Suppressor macrophage treated with lipopolysaccharide for 1 hour (primary cell): ENCODE results near the gene ALG14.
A peak's percentile ranks its signal among the peaks of the same experiment; 100 is the strongest.
"Not testable (repeated sequence)": the region's sequence is repeated elsewhere in the genome, so short reads cannot be mapped to it uniquely, and the experiment has no call there.

Experiments
- DNase-seq, 3 donors: peaks; one replicate each; pipeline ENCODE4 v3.0.0-alpha.2; 2020 to 2022

The ALG14 gene

DNA sequence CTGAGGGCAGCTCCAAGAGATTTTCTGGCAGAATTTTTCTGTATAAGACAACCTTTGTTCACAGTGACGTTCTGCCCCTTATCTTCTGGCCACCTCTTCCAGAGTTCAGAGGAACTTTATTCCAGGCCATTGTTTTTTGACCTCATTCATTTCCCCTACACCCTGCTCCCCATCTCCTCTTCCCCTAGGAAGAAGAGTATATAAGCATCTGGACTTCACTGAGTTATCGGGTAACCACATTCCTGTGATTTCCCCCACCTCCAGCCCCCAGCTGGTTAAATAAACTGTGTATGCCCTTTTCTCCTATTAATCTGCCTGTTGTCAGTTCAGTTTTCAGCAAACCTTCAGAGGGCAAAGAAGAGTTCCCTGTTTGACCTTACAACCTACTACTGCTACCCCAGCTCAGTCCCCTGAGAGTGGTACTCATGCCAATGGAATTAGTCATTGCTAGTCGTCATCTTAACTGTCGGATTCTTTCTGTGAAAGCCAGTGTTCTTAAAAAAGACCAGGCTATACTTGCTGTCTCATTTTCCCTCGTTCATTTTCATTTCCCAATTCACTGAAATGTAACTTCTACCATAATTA lies 14.3 kb upstream of the ALG14 start:
- no peak for DNase-seq

DNA sequence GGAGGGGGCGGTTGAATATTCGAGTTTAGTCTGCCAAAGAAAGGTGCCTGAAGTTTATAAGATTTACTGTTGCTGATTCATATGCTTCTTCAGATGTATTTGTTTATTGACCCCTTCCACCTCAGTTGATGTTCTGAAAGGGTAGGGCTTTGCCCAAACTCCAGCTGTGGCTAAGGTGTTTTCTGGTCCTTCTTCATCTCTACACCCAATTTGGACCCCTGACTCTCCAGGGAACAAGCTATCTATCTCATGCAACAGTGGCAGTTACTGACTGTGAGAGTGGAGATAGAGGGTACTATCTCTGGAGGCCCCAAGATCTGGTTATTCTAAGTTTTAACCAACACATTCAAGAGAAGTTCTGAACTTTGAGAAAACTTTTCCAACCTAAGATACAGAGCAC lies 12.6 kb upstream of the ALG14 start:
- no peak for DNase-seq

DNA sequence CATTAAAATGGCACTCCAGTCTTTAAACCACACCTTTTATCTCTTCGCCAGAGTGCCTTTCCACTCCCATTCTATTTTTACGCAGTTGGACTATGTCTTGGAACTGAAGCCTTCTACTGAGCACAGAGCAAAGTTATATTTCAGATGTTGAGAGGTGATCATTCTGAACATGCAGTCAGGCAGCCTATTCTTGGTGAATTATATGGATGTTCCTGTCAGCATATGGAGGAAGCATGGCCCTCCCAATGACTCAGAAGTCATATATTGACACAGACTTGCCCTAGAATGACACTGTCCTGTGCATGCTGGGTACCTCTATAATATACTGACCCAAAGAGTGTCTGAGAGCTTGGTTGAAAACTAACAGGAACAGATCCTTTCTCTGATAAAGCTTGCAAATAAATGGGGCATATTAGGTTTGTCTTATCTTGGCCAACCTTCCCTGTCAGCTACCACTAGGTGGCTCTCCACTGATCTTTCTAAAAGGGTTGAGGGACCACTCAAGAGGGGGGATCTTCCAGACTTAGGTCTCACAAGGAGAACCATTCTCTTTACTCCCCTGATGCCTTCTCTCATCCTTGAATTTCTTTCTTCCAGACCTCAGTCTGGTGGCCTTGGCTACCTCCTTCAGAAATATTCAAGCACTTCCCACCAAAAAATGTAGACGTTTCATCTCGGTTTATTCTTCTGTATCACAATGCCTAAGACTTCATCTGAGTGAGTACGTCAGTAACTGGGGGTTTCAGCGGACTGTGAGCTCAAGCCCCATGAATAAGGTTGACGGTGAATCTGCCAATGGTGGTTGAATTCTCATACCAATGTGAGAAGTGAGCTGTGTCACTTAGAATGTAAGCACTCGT lies 11.8 kb upstream of the ALG14 start:
- DNase-seq: peak; percentile 43 to 47 (median 43)

DNA sequence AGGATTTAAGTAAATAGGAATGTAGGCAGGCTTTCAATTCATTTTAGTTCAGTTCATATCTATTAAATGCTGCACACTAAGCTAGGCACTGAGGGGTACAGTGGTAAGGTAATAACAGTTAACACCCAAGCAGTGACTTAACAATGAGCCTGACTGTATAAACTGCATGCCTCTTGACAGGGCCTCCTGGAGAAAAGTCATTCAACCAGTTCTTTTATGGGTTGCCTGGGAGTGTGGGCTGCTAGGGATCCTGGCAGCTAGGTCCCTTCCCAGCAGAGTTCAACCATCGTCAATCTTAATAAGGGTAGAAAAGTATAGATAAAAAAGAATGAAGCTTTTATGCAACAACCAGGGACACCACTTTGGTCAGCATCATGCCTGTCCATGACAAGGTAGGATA lies 8.1 kb upstream of the ALG14 start:
- no peak for DNase-seq

DNA sequence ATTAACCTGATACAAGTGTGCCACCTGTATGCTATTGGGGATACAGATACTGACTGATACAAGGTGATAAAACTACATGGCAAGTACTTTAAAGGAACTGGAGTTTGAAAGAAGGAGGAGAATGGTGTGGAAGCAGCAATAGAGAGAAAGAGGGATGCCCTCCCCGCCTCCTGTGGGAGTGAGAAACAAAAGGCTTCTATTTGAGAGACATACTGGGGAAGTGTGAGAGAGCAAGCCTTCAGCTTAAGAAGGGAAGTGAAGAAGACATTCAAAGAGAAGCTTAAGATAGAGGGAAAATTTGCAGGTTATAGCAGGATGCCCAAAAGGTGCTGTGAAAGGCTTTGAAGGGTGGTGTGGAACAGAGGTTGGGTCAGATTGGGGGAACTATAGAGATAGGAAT lies 7.7 kb upstream of the ALG14 start:
- DNase-seq: no peak

DNA sequence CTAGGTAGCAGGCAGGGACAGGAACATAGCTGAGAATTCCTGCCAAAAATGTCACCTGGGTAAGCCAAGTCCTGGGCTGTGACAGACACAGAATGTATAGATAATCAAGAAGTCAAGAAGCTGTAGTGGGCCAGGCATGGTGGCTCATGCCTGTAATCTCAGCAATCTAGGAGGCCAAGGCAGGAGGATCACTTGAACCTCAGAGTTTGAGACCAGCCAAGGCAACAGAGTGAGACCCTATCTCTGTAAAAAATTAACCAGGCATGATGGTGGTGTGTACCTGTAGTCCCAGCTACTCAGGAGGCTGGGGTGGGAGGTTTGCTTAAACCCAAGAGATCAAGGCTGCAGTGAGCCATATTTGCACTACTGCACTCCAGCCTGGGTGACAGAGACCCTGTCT lies 3.3 kb upstream of the ALG14 start:
- DNase-seq: no peak

DNA sequence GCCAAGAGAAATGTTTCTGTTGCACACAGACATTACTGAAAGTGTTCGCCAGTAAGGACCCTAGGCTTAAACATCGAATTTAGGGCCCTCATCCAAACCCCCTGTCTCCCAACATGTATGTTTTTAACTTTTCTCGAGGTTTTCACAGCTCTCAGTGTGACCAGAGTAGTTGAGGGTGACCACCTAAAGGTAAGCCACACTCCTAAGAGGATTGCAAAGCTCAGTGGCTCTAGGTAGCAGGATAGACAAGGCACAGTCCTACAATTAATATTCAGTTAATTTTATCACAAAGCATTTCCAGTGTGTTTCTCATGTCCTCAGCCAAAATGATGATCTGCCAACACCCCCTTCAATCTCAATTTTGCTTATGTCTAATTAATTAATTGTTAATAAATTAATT lies 695 bp upstream of the ALG14 start:
- no peak for DNase-seq

DNA sequence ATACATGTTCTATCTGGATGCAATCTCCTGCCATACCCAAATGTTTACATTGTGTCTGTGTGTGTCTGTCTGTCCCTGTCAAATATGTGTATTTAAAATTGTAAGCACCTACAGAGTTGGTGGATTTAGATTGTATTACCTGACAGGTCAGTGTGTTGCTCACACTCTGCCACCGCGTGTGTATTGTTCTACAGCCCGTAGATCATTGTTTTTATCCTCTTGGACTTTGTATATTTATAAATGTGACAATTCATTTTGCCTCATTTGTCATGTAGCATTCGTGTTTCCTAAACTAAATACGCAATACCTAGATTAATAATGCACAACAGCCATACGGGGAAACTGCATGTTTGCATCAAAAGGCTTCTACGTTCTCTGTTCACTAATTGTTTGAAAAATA lies 634 bp downstream of the ALG14 start:
- no peak for DNase-seq

DNA sequence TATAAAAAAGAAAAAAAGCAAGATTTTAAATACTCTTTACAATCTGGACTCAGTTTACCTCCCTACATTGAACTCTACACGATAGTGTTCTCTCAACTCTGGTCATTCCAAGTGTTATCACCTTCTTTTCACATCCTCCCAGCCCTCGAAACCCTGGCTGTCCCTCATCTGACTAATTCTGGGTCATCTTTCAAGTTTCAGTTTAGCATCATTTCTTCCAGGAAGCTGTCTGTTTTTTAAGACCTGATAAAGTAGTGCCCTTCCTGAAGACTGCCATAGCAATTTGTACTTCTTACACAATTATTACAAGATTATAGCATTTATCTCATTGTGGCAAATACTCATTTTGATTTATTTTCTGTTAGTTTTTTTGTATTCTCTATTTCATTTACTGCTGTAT lies 1.2 kb downstream of the ALG14 start:
- no peak for DNase-seq

DNA sequence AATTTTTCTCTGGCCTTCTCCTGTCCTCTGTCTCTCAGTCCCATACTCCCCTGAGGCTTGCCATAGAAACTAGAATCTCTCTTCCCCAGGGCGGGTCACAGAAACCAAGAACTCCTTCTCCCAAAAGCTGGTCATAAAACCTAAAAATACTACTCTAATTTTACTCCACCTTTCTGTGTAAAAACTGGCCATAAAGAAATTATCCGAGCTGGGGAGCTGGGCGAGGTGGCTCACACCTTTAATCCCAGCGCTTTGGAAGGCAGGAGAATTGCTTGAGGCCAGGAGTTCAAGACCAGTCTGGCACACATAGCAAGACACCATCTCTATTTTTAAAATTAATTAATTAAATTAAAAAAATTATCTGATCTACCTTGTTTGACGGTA lies 3.0 kb downstream of the ALG14 start:
- no peak for DNase-seq

DNA sequence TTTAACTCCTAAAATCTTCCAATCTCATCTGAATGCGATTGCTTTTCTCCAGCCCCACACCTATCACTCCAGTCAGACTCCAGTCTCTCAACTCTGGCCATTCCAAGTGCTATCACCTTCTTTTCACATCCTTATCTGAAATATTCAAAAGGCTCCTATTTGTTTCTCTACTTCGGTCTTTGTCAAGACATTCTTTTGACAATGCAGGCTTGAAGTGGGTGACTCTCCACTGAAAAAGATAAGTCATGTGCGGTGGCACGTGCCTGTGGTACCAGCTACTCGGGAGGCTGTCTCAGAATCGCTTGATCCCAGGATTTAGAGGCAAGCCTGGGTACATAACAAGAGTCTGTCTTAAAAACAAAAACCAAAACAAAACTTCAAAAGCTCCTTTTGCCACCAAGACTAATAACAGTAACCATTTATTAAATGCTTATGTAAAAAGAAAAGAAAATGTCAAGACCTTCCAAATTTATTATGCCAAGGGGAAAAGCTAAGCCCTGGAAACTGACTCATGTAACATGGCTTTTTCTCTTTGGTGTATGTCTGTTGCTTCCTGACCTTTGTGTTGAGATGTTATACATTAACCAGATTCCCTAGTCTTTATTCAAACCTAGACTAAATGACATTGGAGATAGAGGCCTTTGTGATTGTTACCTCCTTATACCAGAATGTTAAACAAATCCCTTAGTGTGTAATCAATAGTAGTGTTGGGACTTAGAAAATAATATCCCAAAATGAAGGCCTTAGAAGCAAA lies 3.6 kb downstream of the ALG14 start:
- no peak for DNase-seq

DNA sequence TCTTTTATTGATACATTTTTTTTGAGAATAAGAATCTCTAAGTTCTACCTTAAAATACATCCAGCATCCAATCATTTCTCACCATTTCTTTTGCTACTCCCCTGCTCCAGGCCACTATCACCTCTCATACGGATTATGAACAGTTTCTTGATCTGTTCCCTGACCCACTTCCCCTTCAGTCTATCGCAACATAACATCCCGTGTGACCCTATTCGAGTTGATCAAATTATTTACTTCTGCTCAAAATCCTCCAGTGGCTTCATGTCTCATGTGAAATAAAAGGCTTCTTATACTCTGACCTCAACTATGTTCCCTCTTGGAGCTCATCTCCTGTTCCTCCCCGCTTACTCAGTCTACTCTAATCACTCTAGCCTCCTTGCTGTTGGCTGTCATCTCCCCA lies 5.2 kb downstream of the ALG14 start:
- peak in 2 of 3 donors; percentile 10 for DNase-seq

DNA sequence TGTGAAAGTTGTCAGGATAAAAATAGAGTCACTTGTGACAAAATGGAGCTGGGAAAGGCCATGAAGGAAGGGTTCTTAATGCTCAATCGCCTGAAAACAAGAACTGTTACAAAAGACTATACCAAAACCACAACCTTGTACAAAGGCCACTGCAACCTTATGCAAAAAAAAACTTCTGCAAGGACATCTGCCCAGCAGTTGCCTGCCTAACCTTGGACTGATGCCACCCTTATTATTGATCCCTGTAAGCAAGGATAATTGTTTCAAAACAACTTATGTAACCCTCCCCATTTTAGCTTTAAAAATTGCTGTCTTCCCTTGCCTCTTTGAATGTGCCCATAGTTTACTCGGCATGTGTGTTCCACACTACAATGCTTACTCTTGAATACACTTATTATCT lies 5.7 kb downstream of the ALG14 start:
- peak; percentile 23 to 48 (median 45) for DNase-seq

DNA sequence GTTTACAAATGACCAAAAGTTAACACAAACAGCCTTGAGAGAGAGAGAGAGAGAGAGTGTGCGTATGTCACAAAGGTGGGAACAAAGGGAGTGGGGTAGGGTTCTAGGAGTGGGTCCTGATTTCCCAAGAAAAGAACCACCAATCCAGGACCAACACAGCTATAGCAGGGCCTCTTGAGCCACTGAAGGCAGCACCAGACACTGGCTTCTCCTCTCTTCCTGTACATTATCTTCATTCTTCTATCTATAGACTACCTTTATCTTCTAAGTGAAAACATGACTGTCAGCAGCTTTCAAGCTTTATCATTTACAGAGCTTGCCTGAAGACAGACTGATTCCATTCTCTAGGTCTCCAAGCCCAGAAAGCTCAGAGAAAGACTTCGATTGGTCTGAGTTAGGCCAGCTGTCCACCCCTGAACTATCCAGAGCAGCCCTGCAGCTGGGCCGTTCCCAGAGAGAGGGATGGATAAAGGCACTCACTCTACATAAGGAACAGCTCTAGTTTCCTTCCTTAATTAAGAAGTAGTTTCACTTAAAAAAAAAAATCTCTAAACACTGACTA lies 11.2 kb downstream of the ALG14 start:
- DNase-seq: no peak

DNA sequence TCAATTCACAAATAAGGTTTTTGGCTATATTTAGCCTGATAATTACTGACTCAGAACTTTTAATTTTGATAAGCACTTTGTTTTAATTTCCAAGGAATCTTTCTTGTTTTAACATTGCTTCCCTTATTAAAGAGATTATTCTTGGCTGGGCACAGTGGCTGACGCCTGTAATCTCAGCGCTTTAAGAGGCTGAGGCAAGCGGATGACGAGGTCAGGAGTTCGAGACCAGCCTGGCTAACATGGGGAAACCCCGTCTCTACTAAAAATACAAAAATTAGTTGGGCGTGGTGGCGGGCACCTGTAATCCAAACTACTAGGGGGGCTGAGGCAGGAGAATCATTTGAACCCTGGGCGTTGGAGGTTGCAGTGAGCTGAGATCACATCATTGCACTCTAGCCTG lies 13.8 kb downstream of the ALG14 start:
- DNase-seq: no peak

DNA sequence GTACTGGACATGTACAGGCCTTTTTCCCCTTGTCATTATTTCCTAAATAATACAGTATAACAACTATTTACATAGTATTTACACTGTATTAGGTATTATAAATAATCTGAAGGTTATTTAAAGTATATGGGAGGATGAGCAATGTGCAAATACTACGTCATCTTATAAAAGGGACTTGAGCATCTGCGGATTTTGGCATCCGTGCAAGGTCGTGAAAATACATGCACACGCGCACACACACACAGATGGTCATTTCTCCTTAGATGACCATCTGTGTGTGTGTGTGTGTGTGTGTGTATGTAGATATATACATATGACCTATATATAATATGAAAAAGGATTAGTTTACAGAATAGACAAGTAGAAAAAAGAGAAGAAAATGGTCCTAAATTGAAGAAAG lies 15.4 kb downstream of the ALG14 start:
- DNase-seq: no peak

DNA sequence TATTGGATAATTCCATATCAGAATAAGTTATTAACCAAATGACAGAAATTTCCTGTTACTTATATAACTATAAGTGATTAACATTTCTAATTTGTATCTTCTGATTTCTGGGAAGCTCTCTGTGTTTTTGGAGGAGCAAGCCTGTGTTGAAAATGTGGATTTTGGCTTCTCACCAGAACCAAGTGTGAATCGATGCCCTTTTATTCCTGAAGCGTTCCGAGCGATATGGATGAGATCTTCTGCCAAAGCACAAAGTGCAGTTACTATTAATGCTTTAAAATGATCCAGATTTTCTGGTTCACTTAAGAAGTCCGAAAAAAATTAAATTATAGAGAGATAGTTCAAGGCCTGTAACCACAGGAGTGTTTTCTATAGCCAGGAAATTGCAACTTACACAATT lies 22.8 kb downstream of the ALG14 start:
- no peak for DNase-seq

DNA sequence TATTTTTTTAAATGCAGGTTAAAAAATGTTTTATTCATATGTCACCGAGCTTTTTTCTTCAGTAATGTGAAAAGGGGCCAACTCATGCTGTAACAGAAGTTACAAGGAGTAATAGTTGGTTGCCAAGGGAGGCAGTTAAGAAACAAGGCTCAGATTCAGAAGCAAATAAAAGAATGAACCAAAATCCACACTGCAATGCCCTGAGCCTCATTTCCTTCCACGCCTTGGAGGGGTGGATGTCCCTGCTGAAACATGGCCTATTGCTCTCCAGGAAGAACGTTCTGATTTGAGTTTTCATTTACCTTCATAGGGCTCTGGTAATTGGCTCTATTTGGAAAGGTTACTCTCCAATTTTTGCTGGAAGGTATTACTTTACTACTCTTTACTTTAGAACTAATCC lies 24.4 kb downstream of the ALG14 start:
- no peak for DNase-seq

DNA sequence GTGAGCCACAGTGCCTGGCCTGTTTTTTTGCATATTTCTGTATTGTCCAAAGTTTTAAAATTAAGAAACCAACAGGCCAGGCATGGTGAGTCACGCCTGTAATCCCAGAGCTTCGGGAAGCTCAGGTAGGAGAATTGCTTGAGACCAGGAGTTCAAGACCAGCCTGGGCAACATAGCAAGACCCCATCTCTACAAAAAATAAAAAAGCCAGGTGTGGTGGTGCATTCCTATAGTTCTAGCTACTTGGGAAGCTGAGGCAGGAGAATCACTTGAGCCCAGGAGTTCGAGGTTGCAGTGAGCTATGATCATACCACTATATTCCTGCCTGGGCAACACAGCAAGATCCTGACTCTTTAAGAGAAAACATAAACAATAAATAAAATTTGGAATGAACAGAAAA lies 25.1 kb downstream of the ALG14 start:
- not testable (repeated sequence) for DNase-seq

DNA sequence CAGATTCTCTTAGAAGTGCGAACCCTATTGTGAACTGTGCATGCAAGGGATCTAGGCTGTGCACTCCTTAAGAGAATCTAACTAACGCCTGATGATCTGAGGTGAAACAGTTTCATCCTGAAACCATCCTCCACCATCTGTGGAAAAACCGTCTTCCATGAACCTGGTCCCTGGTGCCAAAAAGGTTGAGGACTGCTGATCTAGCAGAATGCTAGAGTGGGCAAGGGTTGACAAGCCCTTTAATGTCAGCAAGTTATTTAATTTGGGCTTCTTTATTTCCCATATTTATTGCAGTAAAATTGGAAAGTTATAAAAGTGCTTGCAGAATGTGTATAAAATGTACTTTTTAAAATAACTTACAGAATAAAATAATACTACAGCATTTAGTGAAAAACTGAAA lies 26.4 kb downstream of the ALG14 start:
- no peak for DNase-seq

DNA sequence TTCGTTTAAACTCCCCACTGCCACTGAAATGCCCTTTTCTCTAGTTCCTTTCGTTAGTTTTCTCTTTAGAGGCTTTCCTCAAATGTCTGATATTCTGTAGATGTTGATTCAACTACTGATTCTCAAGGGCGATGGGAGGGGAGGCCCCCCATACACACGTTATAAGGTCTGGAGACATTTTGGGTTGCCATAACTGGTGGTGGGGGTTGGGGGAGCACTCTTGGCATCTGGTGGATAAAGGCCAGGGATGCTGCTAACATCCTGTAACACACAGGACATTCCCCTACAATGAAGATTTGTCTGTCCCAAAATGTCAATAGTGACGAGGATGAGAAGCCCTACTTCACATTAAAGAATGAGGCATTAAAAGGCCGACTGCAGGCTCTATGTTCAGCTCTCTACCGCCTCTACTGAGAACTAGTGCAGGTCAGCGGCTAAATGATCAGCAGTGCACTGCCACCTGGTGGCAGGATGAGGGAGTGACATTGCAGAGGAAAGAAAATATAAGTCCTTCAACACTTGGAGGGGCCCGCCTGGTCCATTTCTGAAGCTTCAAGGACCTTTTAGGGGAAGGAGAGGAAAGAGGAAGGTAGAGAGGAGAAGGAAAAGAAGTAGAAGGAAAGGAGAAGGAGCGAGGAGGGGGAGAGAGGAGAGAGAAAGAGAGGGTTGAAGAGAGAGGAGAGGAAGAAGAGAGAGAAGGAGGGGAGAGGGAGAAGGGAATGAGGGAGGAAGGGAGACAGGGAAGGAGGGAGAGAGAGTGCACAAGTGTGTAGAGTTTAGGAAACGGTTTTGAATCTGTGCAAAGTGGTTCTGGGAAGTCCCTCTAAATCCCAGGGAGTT lies 29.4 kb downstream of the ALG14 start:
- peak; percentile 83 to 88 (median 86) for DNase-seq

DNA sequence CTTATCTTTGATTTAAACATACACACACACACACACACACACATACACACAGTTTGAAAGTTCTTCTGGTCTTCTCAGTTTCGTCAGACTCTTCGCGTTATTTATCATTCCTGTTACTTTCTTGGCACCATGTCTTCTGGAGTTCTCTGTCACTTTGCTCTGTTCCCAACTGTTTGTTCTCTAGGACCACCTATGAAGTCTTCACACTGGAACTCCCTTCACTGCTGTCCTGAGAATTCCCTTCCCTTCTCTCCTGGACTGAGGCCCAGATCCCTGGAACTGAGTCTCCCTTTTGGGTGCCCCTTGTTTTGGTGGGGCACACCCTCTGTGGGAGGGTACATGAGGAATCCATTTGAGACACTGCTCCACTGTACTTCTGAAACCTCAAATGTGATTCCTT lies 30.5 kb downstream of the ALG14 start:
- DNase-seq: no peak
